ENCODE results near the gene CYLC1.

The CYLC1 gene

GRCh38 chrX:83860846-83861245, at the start of gene CYLC1:
Gene CYLC1, plus strand, starts transcription at chrX:83861146. Its CDS starts 37 bp downstream, at chrX:83861183.
- no peak for DNase-seq (ENCODE audit: low read depth in 2 of 3, low spot score in 1 of 3)

- no peak for DNase-seq (ENCODE audit: low read depth in 2 of 3, low spot score in 1 of 3)
Measured at GRCh38 chrX:83819304-83819703, 41.6 kb upstream of the CYLC1 start.

- DNase-seq (ENCODE audit: low read depth in 2 of 3, low spot score in 1 of 3), result no peak
Measured at GRCh38 chrX:83829874-83830273, 31.1 kb upstream of the CYLC1 start.

GRCh38 chrX:83845397-83845796, 15.5 kb upstream of the CYLC1 start:
- no peak for DNase-seq (ENCODE audit: low read depth in 2 of 3, low spot score in 1 of 3)

- DNase-seq (ENCODE audit: low read depth in 2 of 3, low spot score in 1 of 3), result no peak
Measured at GRCh38 chrX:83847339-83847738, 13.6 kb upstream of the CYLC1 start.

- DNase-seq (ENCODE audit: low read depth in 2 of 3, low spot score in 1 of 3), result no peak
Measured at GRCh38 chrX:83888585-83888984, 27.6 kb downstream of the CYLC1 start.

- DNase-seq (ENCODE audit: low read depth in 2 of 3, low spot score in 1 of 3), result no peak
Measured at GRCh38 chrX:83892433-83892832, 31.5 kb downstream of the CYLC1 start.

- DNase-seq (ENCODE audit: low read depth in 2 of 3, low spot score in 1 of 3), result no peak
Measured at GRCh38 chrX:83906921-83907320, 46.0 kb downstream of the CYLC1 start.

GRCh38 chrX:83916525-83916924, 55.6 kb downstream of the CYLC1 start:
- no peak for DNase-seq (ENCODE audit: low read depth in 2 of 3, low spot score in 1 of 3)

- no peak for DNase-seq (ENCODE audit: low read depth in 2 of 3, low spot score in 1 of 3)
Measured at GRCh38 chrX:83934220-83934619, 73.3 kb downstream of the CYLC1 start.

All from stimulated activated CD4-positive, alpha-beta T cell treated with anti-CD3 and anti-CD28 coated beads, Interleukin-12 subunit alpha, Interleukin-12 subunit beta, amount 100 ng/mL, for 48 hours (primary cell).